RWPE2 (cell line): Measurements from ENCODE around the gene SERTAD2.
A peak's percentile ranks its signal among the peaks of the same experiment; 100 is the strongest.

Source experiments
- ATAC-seq: fragments of 200-7000 bp; cut with Tn5 transposase; 3 replicates; pipeline ENCODE4 v1.9.1; 2021; ENCODE audit warnings: low read depth
- DNase-seq: peaks from one replicate; pipeline ENCODE4 v3.0.0-alpha.2; 2020; ENCODE audit warnings: low spot score
- H3K27ac ChIP-seq: fragments of 450-650 bp; 2 replicates; pipeline ENCODE4 v1.5.1; 2017; ENCODE audit warnings: mild to moderate bottlenecking; ENCODE audit not compliant: poor library complexity, severe bottlenecking
- H3K27me3 ChIP-seq: fragments of 250-450 bp; sonication (Bioruptor Pico); 2 replicates; pipeline ENCODE4 v1.5.1; 2021; ENCODE audit warnings: mild to moderate bottlenecking, moderate library complexity; ENCODE audit not compliant: insufficient read depth, poor library complexity, severe bottlenecking
- H3K36me3 ChIP-seq: fragments of 250-450 bp; sonication (Bioruptor Pico); 2 replicates; pipeline ENCODE4 v1.5.1; 2020; ENCODE audit warnings: low read depth, mild to moderate bottlenecking, moderate library complexity
- H3K4me1 ChIP-seq: fragments of 250-450 bp; sonication (Bioruptor Pico); 2 replicates; pipeline ENCODE4 v1.5.1; 2021; ENCODE audit warnings: mild to moderate bottlenecking, moderate library complexity; ENCODE audit not compliant: insufficient read depth, poor library complexity, severe bottlenecking
- H3K4me3 ChIP-seq: fragments of 250-450 bp; sonication (Bioruptor Pico); 2 replicates; pipeline ENCODE4 v1.5.1; 2021; ENCODE audit warnings: mild to moderate bottlenecking, moderate library complexity; ENCODE audit not compliant: severe bottlenecking
- H3K9me3 ChIP-seq: fragments of 250-450 bp; sonication (Bioruptor Pico); 2 replicates; pipeline ENCODE4 v1.5.1; 2021; ENCODE audit warnings: mild to moderate bottlenecking, moderate library complexity; ENCODE audit not compliant: severe bottlenecking
- TF ChIP-seq, protein P1 (sequence below): fragments of 450-650 bp; IDR thresholded peaks from one replicate; pipeline ENCODE4 v1.5.1; 2017; ENCODE audit warnings: mild to moderate bottlenecking, moderate library complexity; ENCODE audit not compliant: poor library complexity, severe bottlenecking

SERTAD2 gene, protein sequence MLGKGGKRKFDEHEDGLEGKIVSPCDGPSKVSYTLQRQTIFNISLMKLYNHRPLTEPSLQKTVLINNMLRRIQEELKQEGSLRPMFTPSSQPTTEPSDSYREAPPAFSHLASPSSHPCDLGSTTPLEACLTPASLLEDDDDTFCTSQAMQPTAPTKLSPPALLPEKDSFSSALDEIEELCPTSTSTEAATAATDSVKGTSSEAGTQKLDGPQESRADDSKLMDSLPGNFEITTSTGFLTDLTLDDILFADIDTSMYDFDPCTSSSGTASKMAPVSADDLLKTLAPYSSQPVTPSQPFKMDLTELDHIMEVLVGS

DNA sequence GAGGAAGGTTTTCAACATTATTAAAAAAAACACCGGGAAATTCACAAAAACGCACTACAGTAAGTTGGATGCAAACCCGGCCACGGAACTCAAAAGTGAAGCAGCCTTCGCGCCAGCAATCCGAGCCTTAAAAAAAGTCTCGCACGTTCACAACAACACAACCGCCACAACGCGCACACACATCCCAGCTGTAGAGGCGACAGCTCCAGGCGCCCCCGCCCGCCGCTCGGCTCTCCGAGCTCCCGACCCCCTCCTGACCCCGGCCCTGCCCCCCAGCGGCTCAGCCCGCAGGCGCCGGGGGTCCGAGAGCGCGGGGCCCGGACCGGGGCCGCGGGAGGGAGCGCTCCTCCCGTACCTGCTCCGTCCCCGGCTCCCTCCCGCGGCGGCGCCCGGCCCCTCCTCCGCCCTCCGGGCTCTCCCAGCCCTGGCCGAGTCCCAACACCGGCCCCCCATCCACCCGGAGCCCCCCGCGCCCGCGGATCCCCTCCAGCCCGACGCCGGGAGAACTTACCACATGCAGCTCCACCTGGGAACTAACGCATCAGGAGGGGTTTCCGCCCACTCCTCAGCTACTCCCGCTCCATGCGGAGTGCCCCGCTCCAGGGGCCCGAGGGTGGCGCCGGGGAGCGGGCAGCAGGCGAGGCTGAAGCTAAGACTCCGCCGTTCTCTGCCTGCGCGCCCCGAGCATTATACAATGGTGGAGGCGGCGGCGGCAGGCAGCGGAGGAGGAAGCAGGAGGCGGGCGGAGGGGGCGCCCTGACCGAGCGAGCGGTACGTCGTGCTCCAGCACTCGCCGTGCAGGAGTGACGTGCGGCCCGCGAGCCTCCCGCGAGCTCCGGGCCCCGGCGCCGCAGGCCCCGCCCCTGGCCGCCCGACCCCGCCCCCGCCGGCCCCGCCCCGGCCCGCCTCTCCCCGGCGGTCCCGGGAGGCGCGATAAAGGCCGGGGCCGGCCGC is at the start of gene SERTAD2:
TSS of gene SERTAD2 (minus strand) at position 805 of the 954 bp plus-strand sequence. CDS start 17,042 bp downstream, outside the sequence.
- TF ChIP-seq, protein P1, sequence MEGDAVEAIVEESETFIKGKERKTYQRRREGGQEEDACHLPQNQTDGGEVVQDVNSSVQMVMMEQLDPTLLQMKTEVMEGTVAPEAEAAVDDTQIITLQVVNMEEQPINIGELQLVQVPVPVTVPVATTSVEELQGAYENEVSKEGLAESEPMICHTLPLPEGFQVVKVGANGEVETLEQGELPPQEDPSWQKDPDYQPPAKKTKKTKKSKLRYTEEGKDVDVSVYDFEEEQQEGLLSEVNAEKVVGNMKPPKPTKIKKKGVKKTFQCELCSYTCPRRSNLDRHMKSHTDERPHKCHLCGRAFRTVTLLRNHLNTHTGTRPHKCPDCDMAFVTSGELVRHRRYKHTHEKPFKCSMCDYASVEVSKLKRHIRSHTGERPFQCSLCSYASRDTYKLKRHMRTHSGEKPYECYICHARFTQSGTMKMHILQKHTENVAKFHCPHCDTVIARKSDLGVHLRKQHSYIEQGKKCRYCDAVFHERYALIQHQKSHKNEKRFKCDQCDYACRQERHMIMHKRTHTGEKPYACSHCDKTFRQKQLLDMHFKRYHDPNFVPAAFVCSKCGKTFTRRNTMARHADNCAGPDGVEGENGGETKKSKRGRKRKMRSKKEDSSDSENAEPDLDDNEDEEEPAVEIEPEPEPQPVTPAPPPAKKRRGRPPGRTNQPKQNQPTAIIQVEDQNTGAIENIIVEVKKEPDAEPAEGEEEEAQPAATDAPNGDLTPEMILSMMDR, result peak; percentile 34
- peak; percentile 91 for DNase-seq
- no peaks in the 10 kb centered on the region for H3K36me3 ChIP-seq
- H3K27me3 ChIP-seq, result no peaks in the 10 kb centered on the region
- peaks cover 27% of the 10 kb centered on the region for H3K4me1 ChIP-seq
- peak; percentile 78 for ATAC-seq
- H3K9me3 ChIP-seq, result no peaks in the 10 kb centered on the region
- H3K27ac ChIP-seq, result peak within 1 kb of the TSS; percentile 88
- H3K4me3 ChIP-seq, result peak within 1 kb of the TSS; percentile 77

DNA sequence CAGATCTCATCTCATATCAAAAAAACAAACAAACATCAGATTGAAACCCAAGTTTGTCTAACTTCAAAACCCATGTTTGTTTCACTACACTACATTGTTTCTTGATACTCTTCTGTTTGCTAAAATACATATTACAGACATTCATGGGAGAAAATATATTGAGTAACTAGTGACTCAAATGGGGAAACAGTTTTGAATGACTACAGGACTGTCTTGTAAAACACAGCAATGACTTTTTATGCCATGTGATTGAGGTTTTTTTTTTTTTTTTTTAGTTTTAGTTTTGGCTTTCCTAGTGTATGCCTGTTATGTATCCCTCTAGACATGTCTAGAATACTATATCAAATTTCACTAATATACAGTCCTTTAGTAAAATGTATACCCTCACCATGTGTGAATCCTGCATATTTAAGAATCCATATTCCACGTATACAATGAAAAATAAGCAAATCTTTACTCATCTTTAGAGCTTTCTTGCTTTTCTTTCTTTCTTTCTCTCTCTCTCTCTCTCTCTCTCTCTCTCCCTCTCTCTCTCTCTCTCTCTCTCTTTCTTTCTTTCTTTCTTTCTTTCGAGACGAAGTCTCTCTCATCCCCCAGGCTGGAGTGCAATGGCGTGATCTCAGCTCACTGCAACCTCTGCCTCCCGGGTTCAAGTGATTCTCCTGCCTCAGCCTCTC is 46.6 kb upstream of the SERTAD2 start:
- ATAC-seq (no peak), DNase-seq (no peak)
- Histone ChIP-seq H3K36me3 (no peaks in the 10 kb centered on the region), H3K27ac (no peak overlapping the region), H3K27me3 (no peaks in the 10 kb centered on the region), H3K4me1 (peaks cover 9% of the 10 kb centered on the region), H3K9me3 (no peaks in the 10 kb centered on the region), H3K4me3 (no peak overlapping the region)
- TF ChIP-seq, protein P1, result no peak

DNA sequence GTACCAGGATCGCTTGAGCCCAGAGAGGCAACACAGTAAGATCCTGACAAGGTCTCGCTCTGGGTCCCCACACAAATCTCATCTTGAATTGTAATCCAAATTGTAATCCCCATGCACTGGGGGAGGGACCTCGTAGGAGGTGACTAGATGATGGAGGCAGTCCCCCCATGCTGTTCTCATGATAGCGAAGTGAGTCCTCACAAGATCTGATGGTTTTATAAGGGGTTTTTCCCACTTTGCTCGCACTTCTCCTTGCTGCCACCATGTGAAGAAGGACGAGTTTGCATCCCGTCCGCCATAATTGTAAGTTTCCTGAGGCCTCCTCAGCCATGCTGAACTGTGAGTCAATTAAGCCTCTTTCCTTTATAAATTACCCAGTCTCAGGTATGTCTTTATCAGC is 46.0 kb upstream of the SERTAD2 start:
- TF ChIP-seq, protein P1, result no peak
- peaks cover 9% of the 10 kb centered on the region for H3K4me1 ChIP-seq
- H3K4me3 ChIP-seq, result no peak overlapping the region
- no peaks in the 10 kb centered on the region for H3K27me3 ChIP-seq
- H3K36me3 ChIP-seq, result no peaks in the 10 kb centered on the region
- DNase-seq (no peak), ATAC-seq (no peak)
- H3K27ac ChIP-seq, result no peak overlapping the region
- H3K9me3 ChIP-seq, result no peaks in the 10 kb centered on the region

DNA sequence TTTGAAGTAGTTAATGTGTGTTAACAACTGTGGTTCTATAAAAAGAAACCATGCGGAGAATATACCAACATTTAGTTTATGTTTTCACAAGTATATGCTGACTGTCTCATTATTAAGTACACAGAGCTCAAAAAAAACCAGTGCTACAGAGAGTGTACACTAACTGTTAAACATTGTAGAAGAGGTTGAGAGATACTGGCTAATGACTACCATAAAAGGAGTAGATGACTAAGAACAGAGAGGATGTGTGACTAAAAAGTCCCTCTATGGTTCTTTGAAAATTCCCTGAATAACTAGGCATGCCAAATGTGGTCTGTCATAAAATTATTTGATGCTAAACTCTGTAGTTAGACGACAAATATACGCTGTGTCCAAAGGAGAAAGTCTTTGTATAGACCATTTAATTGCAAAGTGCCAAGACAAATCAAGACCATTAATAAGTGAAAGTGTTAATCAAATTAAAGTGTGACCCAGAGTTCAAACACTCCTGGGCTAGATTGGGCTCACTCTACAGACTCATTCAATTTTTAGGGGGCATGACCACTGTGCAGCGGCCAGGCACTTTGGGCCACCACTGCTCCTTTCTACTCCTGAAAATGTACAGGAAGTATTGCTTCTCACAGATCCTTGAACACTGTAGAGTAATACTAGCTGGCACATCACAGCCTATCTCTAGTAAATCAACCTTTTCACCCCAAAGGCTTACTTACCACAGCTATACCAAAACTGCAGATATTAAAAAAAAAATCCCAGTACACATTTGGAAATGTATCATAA is 45.1 kb upstream of the SERTAD2 start:
- Histone ChIP-seq H3K4me3 (no peak overlapping the region), H3K36me3 (no peaks in the 10 kb centered on the region), H3K27me3 (no peaks in the 10 kb centered on the region), H3K27ac (no peak overlapping the region), H3K4me1 (peaks cover 9% of the 10 kb centered on the region), H3K9me3 (no peaks in the 10 kb centered on the region)
- TF ChIP-seq, protein P1, result no peak
- ATAC-seq, result peak; percentile 98
- no peak for DNase-seq
